ENCODE results near the gene GCDH. TPM values are rescaled to one million over a fixed set of nuclear protein-coding genes. Genes with fewer than 3 reads are reported as not detected.
"Not testable (repeated sequence)": the region's sequence is repeated elsewhere in the genome, so short reads cannot be mapped to it uniquely, and the experiment has no call there.

GCDH gene
- 13.8 TPM for total RNA-seq
- polyA plus RNA-seq, result 54.5 TPM

GRCh38 chr19:12890787-12891552, at the start of gene GCDH:
GCDH (plus strand) TSS chr19:12891160; CDS start chr19:12891305, 145 bp downstream.
- H3K27ac ChIP-seq (ENCODE audit: low read depth), result peak within 1 kb of the TSS; percentile 12
- WGBS, result under 1% methylated on average over 49 of the region's 49 CpGs
- H3K4me1 ChIP-seq (ENCODE audit: insufficient read depth), result no peaks in the 10 kb centered on the region
- peak within 1 kb of the TSS; percentile 67 for H3K4me3 ChIP-seq (ENCODE audit: low read depth, low read length)
- peak; percentile 97 for DNase-seq (ENCODE audit: extremely low spot score)
- no peaks in the 10 kb centered on the region for H3K36me3 ChIP-seq (ENCODE audit: insufficient read depth)

GRCh38 chr19:12842511-12842910, 48.4 kb upstream of the GCDH start:
- no peak overlapping the region for H3K27ac ChIP-seq (ENCODE audit: low read depth)
- no peak for DNase-seq (ENCODE audit: extremely low spot score)
- H3K4me3 ChIP-seq (ENCODE audit: low read depth, low read length), result no peak overlapping the region
- H3K36me3 ChIP-seq (ENCODE audit: insufficient read depth), result no peaks in the 10 kb centered on the region
- H3K4me1 ChIP-seq (ENCODE audit: insufficient read depth), result no peaks in the 10 kb centered on the region
- 92% methylated on average over 18 of the region's 18 CpGs for WGBS

- no peak overlapping the region for H3K4me3 ChIP-seq (ENCODE audit: low read depth, low read length)
- no peak overlapping the region for H3K27ac ChIP-seq (ENCODE audit: low read depth)
- H3K4me1 ChIP-seq (ENCODE audit: insufficient read depth), result no peaks in the 10 kb centered on the region
- no peaks in the 10 kb centered on the region for H3K36me3 ChIP-seq (ENCODE audit: insufficient read depth)
- WGBS, result 81% methylated on average over 11 of the region's 11 CpGs
- no peak for DNase-seq (ENCODE audit: extremely low spot score)
Measured at GRCh38 chr19:12843328-12843727, 47.6 kb upstream of the GCDH start.

GRCh38 chr19:12843999-12844732, 46.8 kb upstream of the GCDH start:
- 78% methylated on average over 3 of the region's 3 CpGs for WGBS
- no peak overlapping the region for H3K4me3 ChIP-seq (ENCODE audit: low read depth, low read length)
- H3K36me3 ChIP-seq (ENCODE audit: insufficient read depth), result no peaks in the 10 kb centered on the region
- no peaks in the 10 kb centered on the region for H3K4me1 ChIP-seq (ENCODE audit: insufficient read depth)
- DNase-seq (ENCODE audit: extremely low spot score), result no peak
- H3K27ac ChIP-seq (ENCODE audit: low read depth), result no peak overlapping the region

- H3K27ac ChIP-seq (ENCODE audit: low read depth); H3K4me1 ChIP-seq (ENCODE audit: insufficient read depth); H3K4me3 ChIP-seq (ENCODE audit: low read depth, low read length); H3K36me3 ChIP-seq (ENCODE audit: insufficient read depth); DNase-seq (ENCODE audit: extremely low spot score): not testable (repeated sequence)
- 85% methylated on average over 7 of the region's 7 CpGs for WGBS
Measured at GRCh38 chr19:12846613-12847012, 44.3 kb upstream of the GCDH start.

- H3K36me3 ChIP-seq (ENCODE audit: insufficient read depth), result no peaks in the 10 kb centered on the region
Measured at GRCh38 chr19:12847159-12848139, 43.5 kb upstream of the GCDH start.

GRCh38 chr19:12856653-12857052, 34.3 kb upstream of the GCDH start:
- Histone ChIP-seq H3K4me3 (ENCODE audit: low read depth, low read length) (no peak overlapping the region), H3K27ac (ENCODE audit: low read depth) (no peak overlapping the region), H3K36me3 (ENCODE audit: insufficient read depth) (no peaks in the 10 kb centered on the region), H3K4me1 (ENCODE audit: insufficient read depth) (no peaks in the 10 kb centered on the region)
- no peak for DNase-seq (ENCODE audit: extremely low spot score)
- WGBS, result 67% methylated on average over 1 of the region's 1 CpG

More at GRCh38 chr19:12847159-12848139, 43.5 kb upstream of the GCDH start:
- Histone ChIP-seq H3K27ac (ENCODE audit: low read depth) (no peak overlapping the region), H3K4me1 (ENCODE audit: insufficient read depth) (no peaks in the 10 kb centered on the region), H3K4me3 (ENCODE audit: low read depth, low read length) (no peak overlapping the region)
- peak; percentile 17 for DNase-seq (ENCODE audit: extremely low spot score)
- WGBS, result 13% methylated on average over 69 of the region's 69 CpGs

GRCh38 chr19:12858041-12858928, 32.7 kb upstream of the GCDH start:
- DNase-seq (ENCODE audit: extremely low spot score), result no peak
- Histone ChIP-seq H3K27ac (ENCODE audit: low read depth) (no peak overlapping the region), H3K4me3 (ENCODE audit: low read depth, low read length) (no peak overlapping the region), H3K4me1 (ENCODE audit: insufficient read depth) (no peaks in the 10 kb centered on the region), H3K36me3 (ENCODE audit: insufficient read depth) (no peaks in the 10 kb centered on the region)
- WGBS, result 94% methylated on average over 35 of the region's 35 CpGs

GRCh38 chr19:12859546-12859945, 31.4 kb upstream of the GCDH start:
- WGBS, result 58% methylated on average over 7 of the region's 7 CpGs

GRCh38 chr19:12864143-12864542, 26.8 kb upstream of the GCDH start:
- H3K4me3 ChIP-seq (ENCODE audit: low read depth, low read length), result no peak overlapping the region
- DNase-seq (ENCODE audit: extremely low spot score), result no peak
- H3K4me1 ChIP-seq (ENCODE audit: insufficient read depth), result no peaks in the 10 kb centered on the region
- WGBS, result 84% methylated on average over 4 of the region's 4 CpGs
- no peaks in the 10 kb centered on the region for H3K36me3 ChIP-seq (ENCODE audit: insufficient read depth)
- H3K27ac ChIP-seq (ENCODE audit: low read depth), result no peak overlapping the region

More at GRCh38 chr19:12859546-12859945, 31.4 kb upstream of the GCDH start:
- no peak for DNase-seq (ENCODE audit: extremely low spot score)
- H3K4me1 ChIP-seq (ENCODE audit: insufficient read depth), result no peaks in the 10 kb centered on the region
- no peaks in the 10 kb centered on the region for H3K36me3 ChIP-seq (ENCODE audit: insufficient read depth)
- H3K4me3 ChIP-seq (ENCODE audit: low read depth, low read length), result no peak overlapping the region
- no peak overlapping the region for H3K27ac ChIP-seq (ENCODE audit: low read depth)

- 89% methylated on average over 34 of the region's 34 CpGs for WGBS
Measured at GRCh38 chr19:12864721-12865715, 25.9 kb upstream of the GCDH start.

More at GRCh38 chr19:12864721-12865715, 25.9 kb upstream of the GCDH start:
- Histone ChIP-seq H3K36me3 (ENCODE audit: insufficient read depth) (no peaks in the 10 kb centered on the region), H3K27ac (ENCODE audit: low read depth) (no peak overlapping the region), H3K4me3 (ENCODE audit: low read depth, low read length) (no peak overlapping the region), H3K4me1 (ENCODE audit: insufficient read depth) (no peaks in the 10 kb centered on the region)
- no peak for DNase-seq (ENCODE audit: extremely low spot score)
